Vagina (tissue), 2 donors: ENCODE results near the gene KCTD1. TPM values are rescaled to one million over a fixed set of nuclear protein-coding genes. Genes with fewer than 3 reads are reported as not detected.

ENCODE experiments used
- DNase-seq, 2 donors: peaks; one replicate each; pipeline ENCODE4 v3.0.0-alpha.2; 2017; ENCODE audit errors: extremely low spot score in 2 of 2
- H3K27ac ChIP-seq: fragments of 200-600 bp; sonication (generic); one replicate; pipeline ENCODE4 v1.5.1; 2019
- H3K27me3 ChIP-seq: fragments of 200-600 bp; sonication (generic); one replicate; pipeline ENCODE4 v1.5.1; 2019
- H3K36me3 ChIP-seq, 2 donors: fragments of 200-600 bp; sonication (generic); one replicate each; pipeline ENCODE4 v1.5.1; 2017 to 2019
- H3K4me1 ChIP-seq: fragments of 200-600 bp; sonication (generic); one replicate; pipeline ENCODE4 v1.5.1; 2019
- H3K4me3 ChIP-seq, 2 donors: fragments of 200-600 bp; sonication (generic); 1 replicate in 1 of 2; 2 replicates in 1 of 2; pipeline ENCODE4 v1.5.1; 2016 to 2019
- H3K9me3 ChIP-seq: fragments of 200-600 bp; sonication (generic); one replicate; pipeline ENCODE4 v1.5.1; 2019
- POLR2A ChIP-seq, 2 donors: fragments of 450-650 bp; IDR thresholded peaks; one replicate each; pipeline ENCODE4 v1.6.1; 2017; ENCODE audit warnings: antibody characterized with exemption in 2 of 2, mild to moderate bottlenecking in 2 of 2, moderate library complexity in 2 of 2
- POLR2AphosphoS5 ChIP-seq, 2 donors: sonication (generic); formaldehyde crosslinking; IDR thresholded peaks; one replicate each; pipeline ENCODE4 v1.9.0; 2017; ENCODE audit warnings: antibody characterized with exemption in 2 of 2, mild to moderate bottlenecking in 2 of 2, low read depth in 1 of 2; ENCODE audit not compliant: insufficient read depth in 1 of 2
- intact Hi-C: fragments of 100-400 bp; cut with DNase I; formaldehyde crosslinking; loops from one replicate; pipeline ENCODE4 v1.15.1; 2023
- total RNA-seq: library from RNA; depleted of rRNA; stranded (reverse); fragments of >200 nt; gene quantifications from one replicate; pipeline ENCODE4 v1.2.3, GENCODE V29; 2016
- TF ChIP-seq, protein P1 (sequence below), 3 experiments: fragments of 450-650 bp in 2 of 3; fragments of 200-600 bp in 1 of 3; sonication (generic) in 1 of 3; IDR thresholded peaks; one replicate each; pipeline ENCODE4 v1.5.1; 2017 to 2019; ENCODE audit warnings: antibody characterized with exemption in 3 of 3, mild to moderate bottlenecking in 2 of 3, moderate library complexity in 2 of 3

KCTD1 gene
- total RNA-seq, 1 donor from 2014 or later: 46.9 TPM

DNA sequence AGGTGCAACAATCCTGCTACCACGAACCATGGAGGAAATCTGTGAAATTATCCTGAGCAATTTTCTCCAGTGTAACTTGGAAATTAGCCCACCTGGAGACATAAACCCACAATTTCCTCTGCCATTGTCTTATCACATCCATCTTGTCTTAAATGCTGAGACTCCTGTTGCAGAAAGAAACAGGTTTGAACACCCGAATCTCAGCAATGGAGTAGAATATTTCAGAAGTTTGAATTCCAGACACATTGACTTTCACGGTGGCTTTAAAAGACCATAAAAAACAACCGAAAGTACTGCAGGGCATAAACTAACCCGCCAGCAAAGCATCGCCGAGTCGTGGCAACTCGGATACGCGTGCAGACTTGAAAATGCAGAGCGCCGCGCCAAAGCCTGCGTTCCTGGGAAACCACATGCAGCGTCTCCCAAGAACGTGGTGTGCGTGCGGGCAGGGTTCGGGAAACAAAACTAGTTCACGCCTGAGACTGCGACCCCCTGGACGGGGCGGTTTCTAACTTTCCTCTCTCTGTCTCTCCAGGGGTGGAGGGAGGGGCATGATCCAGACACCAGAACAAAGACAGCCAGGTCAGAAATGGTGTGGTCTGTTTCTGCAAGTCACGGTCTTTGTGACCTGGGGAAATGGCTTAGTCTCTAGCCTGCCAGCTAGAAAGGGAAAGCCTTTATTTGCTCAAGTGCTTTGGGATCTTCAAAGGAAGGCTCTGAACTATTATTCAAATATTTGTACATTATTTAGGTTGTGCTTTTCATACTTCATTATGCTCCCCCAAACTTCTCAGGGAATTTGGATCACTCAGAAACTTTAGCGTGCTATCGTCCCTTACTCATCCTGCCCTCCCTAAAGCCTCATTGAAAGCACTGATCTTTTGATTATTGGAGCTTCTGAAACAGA lies 26.9 kb upstream of the KCTD1 start:
- DNase-seq: no peak

DNA sequence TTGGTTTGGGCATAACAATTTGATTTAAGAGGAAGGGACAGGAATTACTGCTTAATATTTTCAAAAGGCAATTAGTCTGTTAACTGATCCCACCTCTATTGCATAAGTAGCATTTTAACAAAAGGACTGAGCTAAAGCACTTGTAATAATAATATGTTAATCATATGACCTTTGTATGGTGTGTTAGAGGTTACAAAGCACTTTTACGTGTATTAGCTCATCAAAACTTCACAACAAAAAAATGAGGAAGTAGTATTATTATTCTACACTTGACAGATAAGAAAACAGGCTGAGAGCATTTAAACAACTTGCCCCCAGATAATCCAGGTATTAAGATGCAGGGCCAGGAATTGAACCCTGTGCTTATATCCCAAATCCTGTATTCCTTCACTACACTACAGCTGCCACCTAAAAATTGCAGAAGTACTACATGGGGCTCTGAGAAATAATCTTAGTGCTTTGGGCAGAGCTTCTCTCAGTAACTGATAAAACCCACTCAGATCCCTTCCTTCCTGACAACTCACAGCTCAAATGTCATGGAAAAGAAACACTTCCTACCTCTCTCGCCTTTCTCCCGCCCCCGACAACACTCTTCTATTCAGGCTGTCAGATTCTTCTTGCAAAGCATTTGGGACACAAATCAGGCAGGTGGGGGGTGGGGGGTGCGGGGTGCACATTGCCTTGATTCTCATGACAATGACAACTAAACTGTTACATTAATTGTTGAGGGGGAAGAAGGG lies 20.7 kb upstream of the KCTD1 start:
- intact Hi-C loops: no loop called here
- no peak overlapping the region for H3K27ac ChIP-seq
- no peaks in the 10 kb centered on the region for H3K27me3 ChIP-seq
- no peaks in the 10 kb centered on the region for H3K36me3 ChIP-seq
- DNase-seq: no peak
- TF ChIP-seq POLR2AphosphoS5 (IDR thresholded peaks at IDR 0.05; ENCODE audit: insufficient read depth in 1 of 2, low read depth in 1 of 2): no peak
- TF ChIP-seq, protein P1, sequence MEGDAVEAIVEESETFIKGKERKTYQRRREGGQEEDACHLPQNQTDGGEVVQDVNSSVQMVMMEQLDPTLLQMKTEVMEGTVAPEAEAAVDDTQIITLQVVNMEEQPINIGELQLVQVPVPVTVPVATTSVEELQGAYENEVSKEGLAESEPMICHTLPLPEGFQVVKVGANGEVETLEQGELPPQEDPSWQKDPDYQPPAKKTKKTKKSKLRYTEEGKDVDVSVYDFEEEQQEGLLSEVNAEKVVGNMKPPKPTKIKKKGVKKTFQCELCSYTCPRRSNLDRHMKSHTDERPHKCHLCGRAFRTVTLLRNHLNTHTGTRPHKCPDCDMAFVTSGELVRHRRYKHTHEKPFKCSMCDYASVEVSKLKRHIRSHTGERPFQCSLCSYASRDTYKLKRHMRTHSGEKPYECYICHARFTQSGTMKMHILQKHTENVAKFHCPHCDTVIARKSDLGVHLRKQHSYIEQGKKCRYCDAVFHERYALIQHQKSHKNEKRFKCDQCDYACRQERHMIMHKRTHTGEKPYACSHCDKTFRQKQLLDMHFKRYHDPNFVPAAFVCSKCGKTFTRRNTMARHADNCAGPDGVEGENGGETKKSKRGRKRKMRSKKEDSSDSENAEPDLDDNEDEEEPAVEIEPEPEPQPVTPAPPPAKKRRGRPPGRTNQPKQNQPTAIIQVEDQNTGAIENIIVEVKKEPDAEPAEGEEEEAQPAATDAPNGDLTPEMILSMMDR (IDR thresholded peaks at IDR 0.05): no peak
- no peak for TF ChIP-seq POLR2A (IDR thresholded peaks at IDR 0.05)
- H3K9me3 ChIP-seq: no peaks in the 10 kb centered on the region
- no peak overlapping the region for H3K4me3 ChIP-seq
- peaks cover 11% of the 10 kb centered on the region for H3K4me1 ChIP-seq

More for the DNA sequence above, 26.9 kb upstream of the KCTD1 start:
- H3K36me3 ChIP-seq: no peaks in the 10 kb centered on the region
- no peaks in the 10 kb centered on the region for H3K9me3 ChIP-seq
- peak overlapping the region; percentile 15 for H3K27ac ChIP-seq
- peak overlapping the region; percentile 29 to 40 for H3K4me3 ChIP-seq
- TF ChIP-seq, protein P1 (IDR thresholded peaks at IDR 0.05): no peak
- TF ChIP-seq POLR2A (IDR thresholded peaks at IDR 0.05): no peak
- TF ChIP-seq POLR2AphosphoS5 (IDR thresholded peaks at IDR 0.05; ENCODE audit: insufficient read depth in 1 of 2, low read depth in 1 of 2): no peak
- H3K4me1 ChIP-seq: peaks cover 13% of the 10 kb centered on the region
- intact Hi-C loops: no loop called here
- H3K27me3 ChIP-seq: no peaks in the 10 kb centered on the region

DNA sequence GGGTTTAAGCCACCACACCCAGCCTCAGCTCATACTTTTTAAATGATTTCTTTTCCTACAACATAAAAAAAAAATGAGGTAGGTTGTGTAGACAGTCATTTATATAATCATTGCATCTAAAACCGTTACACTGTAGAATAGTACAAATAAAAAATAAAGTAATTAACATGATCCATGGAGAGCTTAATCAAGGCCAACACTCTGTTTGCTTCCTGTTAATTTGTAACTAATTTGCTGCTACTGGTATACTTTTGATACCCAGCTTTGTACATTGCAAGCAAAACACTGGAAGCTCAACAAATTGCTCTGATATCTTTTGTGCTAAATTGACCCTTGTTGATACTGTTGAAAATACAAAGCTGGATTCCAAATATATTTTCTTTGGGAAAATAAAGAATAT lies 20.2 kb upstream of the KCTD1 start:
- Histone ChIP-seq H3K4me3 (no peak overlapping the region), H3K27ac (no peak overlapping the region), H3K4me1 (peaks cover 11% of the 10 kb centered on the region), H3K27me3 (no peaks in the 10 kb centered on the region), H3K9me3 (no peaks in the 10 kb centered on the region), H3K36me3 (no peaks in the 10 kb centered on the region)
- no peak for DNase-seq
- TF ChIP-seq, protein P1 (IDR thresholded peaks at IDR 0.05): no peak
- TF ChIP-seq POLR2A (IDR thresholded peaks at IDR 0.05): no peak
- no peak for TF ChIP-seq POLR2AphosphoS5 (IDR thresholded peaks at IDR 0.05; ENCODE audit: insufficient read depth in 1 of 2, low read depth in 1 of 2)
- intact Hi-C loops: no loop called here

DNA sequence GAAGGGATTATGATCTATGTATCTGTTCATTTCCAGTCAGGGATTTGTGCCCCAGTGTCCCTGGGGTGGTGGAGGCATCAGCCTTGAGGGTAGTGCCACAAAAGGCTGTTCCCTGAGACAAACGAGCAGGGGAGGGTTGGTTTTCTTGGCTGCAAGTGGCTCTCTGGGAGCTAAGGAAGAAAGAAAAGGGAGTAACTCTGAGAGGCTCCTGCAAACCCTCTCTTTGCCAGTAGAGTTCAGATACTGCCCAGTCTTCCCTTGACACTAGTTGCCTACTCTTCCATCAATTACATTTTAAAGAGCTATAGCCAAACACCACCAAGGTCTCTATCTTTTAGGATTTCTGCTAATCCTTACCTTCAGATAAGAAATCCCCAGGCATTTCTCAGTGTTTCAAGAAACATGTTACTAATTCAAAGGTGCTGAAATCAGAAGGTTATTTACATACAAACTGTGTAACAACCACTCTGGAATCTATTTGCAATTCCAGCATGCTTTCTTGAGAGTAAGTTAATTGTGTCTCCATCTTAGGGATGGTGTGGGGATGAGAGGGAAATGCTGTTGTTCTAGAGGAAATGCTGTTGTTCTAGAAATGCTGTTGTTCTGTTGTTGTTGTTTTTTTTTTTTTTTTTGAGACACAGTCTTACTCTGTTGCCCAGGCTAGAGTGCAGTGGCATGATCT lies 18.7 kb upstream of the KCTD1 start:
- peaks cover 11% of the 10 kb centered on the region for H3K4me1 ChIP-seq
- no peak for TF ChIP-seq POLR2AphosphoS5 (IDR thresholded peaks at IDR 0.05; ENCODE audit: insufficient read depth in 1 of 2, low read depth in 1 of 2)
- TF ChIP-seq, protein P1 (IDR thresholded peaks at IDR 0.05): no peak
- no peak for TF ChIP-seq POLR2A (IDR thresholded peaks at IDR 0.05)
- no peak overlapping the region for H3K4me3 ChIP-seq
- no peak for DNase-seq
- no peaks in the 10 kb centered on the region for H3K9me3 ChIP-seq
- intact Hi-C loops: no loop called here
- H3K27me3 ChIP-seq: no peaks in the 10 kb centered on the region
- H3K27ac ChIP-seq: no peak overlapping the region
- H3K36me3 ChIP-seq: no peaks in the 10 kb centered on the region
